HG02885 (cell line): ENCODE results near the gene CCR9.

Source experiments
- ATAC-seq: cut with Tn5 transposase; IDR thresholded peaks from one replicate; pipeline ENCODE4 v1.9.1; 2021; ENCODE audit warnings: mild to moderate bottlenecking; ENCODE audit not compliant: unreplicated experiment, poor library complexity

CCR9 gene

DNA sequence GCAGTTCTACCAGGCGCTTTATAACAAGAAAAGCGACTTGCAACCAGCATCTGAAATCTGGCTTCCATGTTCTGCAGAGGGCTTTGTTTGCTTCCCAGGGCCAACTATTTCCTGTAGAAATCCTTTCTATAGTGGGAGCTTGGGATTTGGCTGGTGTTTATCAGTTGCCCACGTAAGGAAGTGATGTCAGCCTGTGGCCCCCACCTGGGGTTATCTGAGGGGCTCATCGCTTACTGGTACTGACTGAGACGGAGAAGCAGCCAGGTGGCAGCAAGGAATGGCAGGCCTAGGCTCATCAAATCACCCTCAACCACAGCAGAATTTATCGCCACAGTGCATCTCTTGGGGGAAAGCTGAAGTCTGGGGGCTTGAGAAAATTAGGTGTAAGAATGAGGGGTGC, 14.6 kb upstream of the CCR9 start:
- no peak for ATAC-seq

DNA sequence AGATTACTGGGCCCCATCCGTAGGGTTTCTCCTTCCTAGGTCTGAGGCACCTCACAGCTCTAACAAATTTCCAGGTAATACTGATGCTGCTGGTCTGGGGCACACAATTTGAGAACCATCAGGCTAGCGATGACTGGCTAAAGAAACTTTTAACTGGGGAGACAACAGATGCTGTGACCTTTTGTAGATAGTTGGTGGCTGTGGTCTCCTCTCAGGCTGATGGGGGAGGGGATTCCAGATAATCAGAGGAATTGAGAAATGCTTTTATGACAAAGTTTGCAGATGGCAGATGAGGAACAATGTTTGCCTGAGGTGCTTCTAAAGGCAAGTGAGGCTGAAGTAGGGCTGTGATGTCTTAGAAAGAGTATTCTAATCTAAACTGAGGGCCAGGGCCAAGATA, 13.8 kb upstream of the CCR9 start:
- no peak for ATAC-seq

DNA sequence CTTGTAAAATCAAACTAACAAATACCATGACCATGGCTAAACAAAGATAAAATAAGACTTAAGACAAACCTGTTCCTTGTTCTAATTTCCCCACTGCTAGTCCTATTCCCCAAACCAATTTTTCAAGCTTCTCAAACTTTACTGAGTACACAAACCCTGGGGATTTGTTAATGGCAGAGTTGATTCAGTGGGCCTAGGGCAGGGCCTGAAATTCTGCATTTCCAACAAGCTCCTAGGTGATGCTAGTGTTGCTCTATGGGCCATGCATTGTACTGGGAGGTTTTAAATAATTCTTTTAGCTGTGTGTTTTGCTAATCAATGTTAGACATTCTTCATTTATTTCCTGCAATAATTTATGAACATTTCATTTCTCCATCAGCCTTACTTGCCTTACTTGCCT, 13.3 kb upstream of the CCR9 start:
- no peak for ATAC-seq

GRCh38 chr3:45873638-45874037, 12.7 kb upstream of the CCR9 start:
- ATAC-seq, result no peak

- no peak for ATAC-seq
These were observed 11.5 kb upstream of the CCR9 start for GRCh38 chr3:45874677-45875346.

GRCh38 chr3:45878124-45878523, 8.2 kb upstream of the CCR9 start:
- no peak for ATAC-seq

- ATAC-seq, result no peak
These were observed 5.6 kb upstream of the CCR9 start for GRCh38 chr3:45880725-45881077.

DNA sequence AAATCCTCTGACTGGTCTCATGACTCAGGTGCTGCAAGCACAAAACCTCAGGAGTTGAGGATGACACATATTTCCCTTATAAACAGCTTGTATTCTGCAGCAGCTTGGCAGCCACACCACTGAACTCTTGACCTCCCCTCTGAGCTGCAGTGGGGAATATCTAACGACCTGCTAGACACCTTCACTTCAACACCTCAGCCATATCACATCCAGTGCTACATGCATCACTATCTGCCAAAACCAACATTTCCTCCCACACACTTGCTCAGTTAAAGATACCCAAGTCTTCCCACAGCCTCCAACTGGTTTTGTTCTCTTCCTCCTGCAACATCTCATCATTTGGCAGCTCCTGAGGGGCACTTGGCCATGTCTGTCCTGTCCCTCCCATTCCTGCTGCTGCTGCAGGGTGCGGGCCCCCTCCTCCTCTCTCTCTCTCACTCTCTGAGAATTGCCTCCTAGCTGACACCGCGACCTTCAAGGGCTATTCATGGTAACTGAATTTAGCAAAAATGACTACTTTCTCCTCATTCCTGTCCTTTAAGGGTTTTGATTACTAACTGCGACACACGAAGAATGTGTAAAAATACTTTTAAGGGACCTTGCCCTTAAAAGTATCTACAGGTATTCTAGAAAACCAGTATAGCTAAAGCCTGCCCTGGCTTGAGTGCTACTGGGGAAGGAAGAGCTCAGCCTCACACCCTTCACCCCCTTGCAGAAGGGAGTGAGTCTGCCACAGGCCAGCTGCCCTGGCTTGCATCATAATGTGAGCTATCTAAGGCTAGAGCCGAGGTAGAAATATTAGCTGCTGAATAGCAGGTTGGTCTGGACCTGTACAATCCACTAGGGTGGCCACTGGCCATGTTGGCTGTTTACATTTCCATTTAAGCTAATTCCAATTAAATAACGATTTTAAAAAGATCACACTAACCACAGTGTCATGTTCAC, 5.0 kb upstream of the CCR9 start:
- no peak for ATAC-seq

GRCh38 chr3:45884368-45885201, 1.8 kb upstream of the CCR9 start:
- no peak for ATAC-seq

GRCh38 chr3:45887285-45887684, 942 bp downstream of the CCR9 start:
- no peak for ATAC-seq

DNA sequence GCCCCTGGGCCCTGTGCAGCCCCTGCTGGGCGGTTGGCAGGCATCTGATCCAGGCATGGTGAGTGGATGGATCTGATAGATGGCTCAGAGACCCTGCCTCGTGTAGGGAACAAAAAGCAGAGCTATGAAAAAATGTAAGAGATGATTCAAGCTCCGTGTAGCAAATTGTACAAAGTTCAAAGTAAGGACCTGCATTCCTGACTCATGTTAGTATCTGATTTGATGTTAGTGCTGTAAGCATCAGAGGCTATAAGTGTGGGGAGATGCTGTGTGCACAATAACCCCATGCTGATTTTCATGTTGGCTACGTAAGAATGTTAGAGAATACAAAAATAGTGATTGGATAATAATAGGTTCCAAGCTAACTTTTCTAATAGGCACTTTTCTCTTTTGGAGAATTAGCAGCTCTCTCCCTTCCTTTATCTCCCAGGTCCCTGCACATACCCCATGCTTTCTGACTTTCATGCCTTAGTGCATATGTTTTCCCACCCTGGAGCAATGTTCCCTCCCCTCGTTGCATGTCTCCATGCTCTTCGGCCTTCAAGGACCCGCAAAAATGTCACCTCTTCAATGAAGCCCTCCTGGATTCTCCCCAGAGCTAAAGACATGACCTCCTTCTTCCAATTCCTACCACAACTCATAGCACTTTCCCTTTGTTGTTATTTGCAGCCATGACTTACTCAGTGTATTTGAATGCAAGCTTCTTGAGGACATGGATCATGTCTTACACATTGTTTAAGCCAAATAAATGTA, 1.6 kb downstream of the CCR9 start:
- no peak for ATAC-seq

- ATAC-seq, result no peak
These were observed 3.0 kb downstream of the CCR9 start for GRCh38 chr3:45889337-45889736.

DNA sequence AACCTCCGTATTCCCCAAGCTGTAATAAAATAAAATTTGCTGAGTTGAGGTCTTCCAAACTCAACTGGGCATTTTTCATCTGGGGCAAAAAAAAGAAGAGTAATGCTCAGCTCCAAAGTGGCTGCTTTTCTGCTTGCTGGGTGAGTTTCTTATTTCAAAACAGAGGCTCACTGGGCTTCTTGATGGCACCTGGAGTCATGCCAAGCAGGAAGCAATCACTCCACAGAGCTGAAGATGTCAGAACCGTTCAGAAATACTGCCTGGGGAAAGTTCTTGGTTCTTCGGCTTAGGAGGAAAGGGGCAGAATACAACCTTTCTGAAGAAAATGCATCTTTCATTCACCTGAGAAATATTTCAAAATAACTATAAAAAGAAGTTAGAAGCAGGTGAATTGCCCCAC, 4.1 kb downstream of the CCR9 start:
- ATAC-seq, result no peak

- ATAC-seq, result no peak
These were observed 5.8 kb downstream of the CCR9 start for GRCh38 chr3:45892161-45892560.

GRCh38 chr3:45894015-45894414, 7.7 kb downstream of the CCR9 start:
- no peak for ATAC-seq

GRCh38 chr3:45895686-45896468, 9.5 kb downstream of the CCR9 start:
- ATAC-seq, result no peak

DNA sequence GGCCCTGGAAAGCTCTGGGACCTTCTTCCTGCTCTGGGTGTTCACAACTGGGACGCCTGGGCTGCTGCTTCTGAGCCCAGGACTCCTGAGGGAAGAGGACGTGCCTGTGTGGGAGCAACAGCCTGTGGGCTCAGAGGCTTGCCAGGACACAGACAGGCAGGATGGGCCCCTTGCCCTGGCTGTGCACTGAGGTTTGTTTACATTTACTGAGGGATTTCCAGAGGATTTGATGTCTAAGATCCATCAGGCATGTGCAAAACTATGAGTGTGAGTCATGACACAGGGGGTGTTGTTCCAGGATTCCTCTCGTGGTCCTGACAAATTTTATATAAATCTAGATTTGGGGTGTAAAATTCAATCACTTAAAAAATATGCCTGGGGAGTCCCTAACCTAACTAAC, 10.6 kb downstream of the CCR9 start:
- ATAC-seq, result no peak

DNA sequence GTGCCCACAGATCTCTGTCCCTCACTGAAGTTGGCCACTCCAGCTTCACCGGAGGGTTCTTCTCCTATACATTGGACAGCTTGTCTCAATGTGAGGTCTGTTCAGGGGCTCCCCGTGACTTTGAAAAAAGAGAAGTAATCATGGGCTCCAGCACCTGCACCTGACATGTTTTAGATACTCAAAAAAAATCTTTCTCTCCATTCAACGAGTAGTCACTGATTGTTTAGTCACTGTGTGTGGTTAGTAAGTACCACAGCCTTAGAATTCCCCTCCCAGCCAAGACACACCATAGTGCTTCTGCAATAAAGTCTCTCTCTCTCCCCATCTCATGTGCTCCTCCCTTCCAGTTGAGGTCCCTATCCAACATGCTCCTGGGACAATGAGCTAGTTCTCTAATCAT, 18.6 kb downstream of the CCR9 start:
- ATAC-seq, result no peak

- ATAC-seq, result no peak
These were observed 19.4 kb downstream of the CCR9 start for GRCh38 chr3:45905755-45906154.
